Measurements from ENCODE around the gene MTCH2.

The MTCH2 gene

DNA sequence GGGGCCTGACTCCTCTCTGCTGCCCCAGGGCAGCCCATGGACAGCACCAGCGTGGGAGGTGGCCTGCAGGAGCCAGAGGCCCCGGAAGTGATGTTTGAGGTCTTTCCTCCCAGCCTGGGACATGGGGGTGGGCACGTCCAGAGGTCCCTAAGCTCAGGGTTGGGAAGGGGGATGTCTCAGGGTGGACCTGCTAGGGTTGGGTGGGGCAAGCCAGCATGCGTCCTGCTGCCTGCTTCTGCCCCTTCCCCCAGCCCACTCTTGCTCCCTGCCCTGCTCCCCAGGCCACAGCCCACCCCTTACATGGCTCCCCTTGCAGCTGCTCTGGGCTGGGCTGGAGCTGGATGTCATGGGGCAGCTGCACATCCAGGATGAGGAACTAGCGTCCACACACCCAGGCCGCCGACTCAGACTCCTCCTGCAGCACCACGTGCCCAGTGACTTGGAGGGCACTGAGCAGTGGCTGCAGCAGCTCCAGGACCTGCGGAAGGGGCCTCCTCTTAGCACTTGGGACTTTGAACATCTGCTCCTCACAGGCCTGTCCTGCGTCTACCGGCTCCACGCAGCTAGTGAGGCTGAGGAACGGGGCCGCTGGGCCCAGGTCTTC, 54.5 kb downstream of the MTCH2 start:
- H2AFZ ChIP-seq (ENCODE audit: low read depth, low read length, severe bottlenecking) = no peak overlapping the region

DNA sequence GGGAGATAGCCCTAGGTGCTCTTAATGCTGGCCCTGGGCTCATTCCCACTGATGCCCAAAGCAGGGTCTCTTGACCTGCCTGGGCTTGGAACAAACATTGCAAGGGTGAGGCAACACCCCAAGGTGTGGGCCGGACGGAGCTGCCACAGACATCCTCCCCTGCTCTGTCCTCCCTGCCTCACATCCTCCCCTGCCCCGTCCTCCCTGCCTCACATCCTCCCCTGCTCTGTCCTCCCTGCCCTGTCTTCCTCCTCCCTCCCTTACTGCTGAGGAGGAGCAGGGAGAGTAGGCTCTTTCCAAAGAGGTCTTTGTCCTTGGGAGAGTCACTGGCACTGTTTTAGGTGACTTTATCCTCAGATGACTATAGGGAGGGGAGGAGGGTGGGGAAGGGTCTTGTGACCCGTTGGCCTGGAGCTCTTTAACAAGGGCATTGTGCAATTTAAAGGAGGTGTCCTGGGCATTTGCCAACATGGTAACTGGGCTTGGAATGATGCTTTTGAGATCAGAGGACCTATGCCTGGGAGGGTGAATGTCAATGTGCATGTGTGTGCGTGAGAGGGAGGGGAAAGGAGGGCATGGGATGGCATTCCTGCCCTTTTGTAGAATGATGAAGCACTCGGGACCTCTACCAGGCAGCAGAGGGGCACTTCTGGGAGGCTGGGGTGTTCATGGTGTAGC, 55.2 kb downstream of the MTCH2 start:
- Histone ChIP-seq H4K20me1 (ENCODE audit: low read depth, low read length) (no peaks in the 10 kb centered on the region), H3K9me3 (ENCODE audit: insufficient read depth, low read length) (no peaks in the 10 kb centered on the region), H3K4me2 (ENCODE audit: low read depth, low read length, poor library complexity, severe bottlenecking) (no peak overlapping the region), H2AFZ (ENCODE audit: low read depth, low read length, severe bottlenecking) (no peak overlapping the region), H3K9me2 (replicated peaks; ENCODE audit: insufficient read depth, low read length) (no peaks in the 10 kb centered on the region), H3F3A (ENCODE audit: insufficient read depth) (no peaks in the 10 kb centered on the region), H3K79me2 (ENCODE audit: insufficient read depth, low read length) (no peaks in the 10 kb centered on the region), H3K4me3 (ENCODE audit: insufficient read depth, low read length, poor library complexity, severe bottlenecking) (no peak overlapping the region), H3K9ac (ENCODE audit: low read length) (no peak overlapping the region), H3K27me3 (ENCODE audit: low read length) (no peaks in the 10 kb centered on the region), H3K36me3 (ENCODE audit: low read length) (no peaks in the 10 kb centered on the region), H3K27ac (ENCODE audit: low read depth, low read length) (no peak overlapping the region)
- TF ChIP-seq EZH2phosphoT487 (conservative IDR thresholded peaks at IDR 0.05; ENCODE audit: low read length) (no peak), CTCF (IDR thresholded peaks at IDR 0.05; ENCODE audit: insufficient read depth, low read length, poor library complexity, severe bottlenecking) (no peak)

More for the DNA sequence above, 54.5 kb downstream of the MTCH2 start:
- Histone ChIP-seq H3K79me2 (ENCODE audit: insufficient read depth, low read length) (no peaks in the 10 kb centered on the region), H3K27me3 (ENCODE audit: low read length) (no peaks in the 10 kb centered on the region), H3K9me2 (replicated peaks; ENCODE audit: insufficient read depth, low read length) (no peaks in the 10 kb centered on the region), H3K27ac (ENCODE audit: low read depth, low read length) (no peak overlapping the region), H3K4me3 (ENCODE audit: insufficient read depth, low read length, poor library complexity, severe bottlenecking) (no peak overlapping the region), H3K36me3 (ENCODE audit: low read length) (no peaks in the 10 kb centered on the region), H3K9me3 (ENCODE audit: insufficient read depth, low read length) (no peaks in the 10 kb centered on the region), H3F3A (ENCODE audit: insufficient read depth) (no peaks in the 10 kb centered on the region), H3K9ac (ENCODE audit: low read length) (no peak overlapping the region), H4K20me1 (ENCODE audit: low read depth, low read length) (no peaks in the 10 kb centered on the region), H3K4me2 (ENCODE audit: low read depth, low read length, poor library complexity, severe bottlenecking) (no peak overlapping the region)
- TF ChIP-seq CTCF (IDR thresholded peaks at IDR 0.05; ENCODE audit: insufficient read depth, low read length, poor library complexity, severe bottlenecking) = no peak
- TF ChIP-seq EZH2phosphoT487 (conservative IDR thresholded peaks at IDR 0.05; ENCODE audit: low read length) = no peak

- H3K9me2 ChIP-seq (replicated peaks; ENCODE audit: insufficient read depth, low read length) = no peaks in the 10 kb centered on the region
- no peak within 1 kb of the TSS for H2AFZ ChIP-seq (ENCODE audit: low read depth, low read length, severe bottlenecking)
- no peak within 1 kb of the TSS for H3K4me3 ChIP-seq (ENCODE audit: insufficient read depth, low read length, poor library complexity, severe bottlenecking)
- H3K27ac ChIP-seq (ENCODE audit: low read depth, low read length) = no peak within 1 kb of the TSS
- H3K9ac ChIP-seq (ENCODE audit: low read length) = no peak within 1 kb of the TSS
- no peaks in the 10 kb centered on the region for H3K9me3 ChIP-seq (ENCODE audit: insufficient read depth, low read length)
- 0 out of 2 replicates have a peak, but pooled peaks cover 5% of the 10 kb centered on the region for H3K36me3 ChIP-seq (ENCODE audit: low read length)
- no peaks in the 10 kb centered on the region for H3K79me2 ChIP-seq (ENCODE audit: insufficient read depth, low read length)
- H3K27me3 ChIP-seq (ENCODE audit: low read length) = no peaks in the 10 kb centered on the region
- no peaks in the 10 kb centered on the region for H4K20me1 ChIP-seq (ENCODE audit: low read depth, low read length)
- TF ChIP-seq EZH2phosphoT487 (conservative IDR thresholded peaks at IDR 0.05; ENCODE audit: low read length) (no peak), CTCF (IDR thresholded peaks at IDR 0.05; ENCODE audit: insufficient read depth, low read length, poor library complexity, severe bottlenecking) (no peak)
- no peak within 1 kb of the TSS for H3K4me2 ChIP-seq (ENCODE audit: low read depth, low read length, poor library complexity, severe bottlenecking)
- H3F3A ChIP-seq (ENCODE audit: insufficient read depth) = no peaks in the 10 kb centered on the region
Observed at GRCh38 chr11:47586098-47586855, 56.1 kb downstream of the MTCH2 start, which contains the start of gene FAM180B. Gene FAM180B, plus strand, starts transcription at chr11:47586678. Its CDS starts 91 bp downstream, at chr11:47586769.

All from SU-DHL-6 (cell line).